GM19372 (cell line): ENCODE measurements around the gene S100A8.

Experiments used
- ATAC-seq: cut with Tn5 transposase; IDR thresholded peaks from one replicate; pipeline ENCODE4 v1.9.1; 2021; ENCODE audit warnings: mild to moderate bottlenecking, low read depth, moderate library complexity; ENCODE audit not compliant: unreplicated experiment

The S100A8 gene

DNA sequence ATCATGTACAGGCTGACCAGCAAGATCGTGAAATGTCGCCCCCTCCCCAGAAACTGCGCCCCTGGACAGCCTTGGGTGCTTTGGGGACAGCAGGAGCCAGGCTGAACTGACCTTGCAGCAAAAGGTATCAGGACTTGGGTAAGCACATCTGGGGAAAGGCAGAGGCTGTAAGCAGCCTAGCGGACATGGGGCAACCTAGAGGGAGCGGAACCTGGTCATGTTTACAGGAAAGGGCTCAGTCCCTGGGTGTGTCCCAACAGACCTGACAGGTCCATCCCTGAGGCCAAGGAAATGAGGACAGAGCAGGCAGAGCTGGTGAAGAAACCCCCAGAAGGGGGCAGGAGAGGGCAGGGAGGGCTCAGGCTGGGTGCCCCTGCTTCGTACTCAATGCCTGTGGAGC, 3.1 kb upstream of the S100A8 start:
- ATAC-seq = no peak

GRCh38 chr1:153392822-153393221, 1.9 kb upstream of the S100A8 start:
- ATAC-seq = no peak

DNA sequence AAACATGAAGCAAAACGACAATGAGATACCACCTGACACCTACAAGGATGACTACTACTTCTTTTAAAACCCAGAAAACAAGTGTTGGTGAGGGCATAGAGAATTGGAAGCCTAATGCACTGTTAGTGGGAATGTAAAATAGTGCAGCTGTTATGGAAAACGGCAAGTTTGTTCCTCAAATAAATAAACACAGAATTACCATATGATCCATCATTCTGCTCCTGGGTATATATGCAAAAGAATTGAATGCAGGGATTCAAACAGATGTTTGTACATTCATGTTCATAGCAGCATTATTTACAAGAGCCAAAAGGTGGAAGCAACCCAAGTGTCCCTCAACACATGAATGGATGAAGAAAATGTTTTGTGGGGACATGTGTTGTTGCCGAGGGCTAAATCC, 1.4 kb upstream of the S100A8 start:
- no peak for ATAC-seq

DNA sequence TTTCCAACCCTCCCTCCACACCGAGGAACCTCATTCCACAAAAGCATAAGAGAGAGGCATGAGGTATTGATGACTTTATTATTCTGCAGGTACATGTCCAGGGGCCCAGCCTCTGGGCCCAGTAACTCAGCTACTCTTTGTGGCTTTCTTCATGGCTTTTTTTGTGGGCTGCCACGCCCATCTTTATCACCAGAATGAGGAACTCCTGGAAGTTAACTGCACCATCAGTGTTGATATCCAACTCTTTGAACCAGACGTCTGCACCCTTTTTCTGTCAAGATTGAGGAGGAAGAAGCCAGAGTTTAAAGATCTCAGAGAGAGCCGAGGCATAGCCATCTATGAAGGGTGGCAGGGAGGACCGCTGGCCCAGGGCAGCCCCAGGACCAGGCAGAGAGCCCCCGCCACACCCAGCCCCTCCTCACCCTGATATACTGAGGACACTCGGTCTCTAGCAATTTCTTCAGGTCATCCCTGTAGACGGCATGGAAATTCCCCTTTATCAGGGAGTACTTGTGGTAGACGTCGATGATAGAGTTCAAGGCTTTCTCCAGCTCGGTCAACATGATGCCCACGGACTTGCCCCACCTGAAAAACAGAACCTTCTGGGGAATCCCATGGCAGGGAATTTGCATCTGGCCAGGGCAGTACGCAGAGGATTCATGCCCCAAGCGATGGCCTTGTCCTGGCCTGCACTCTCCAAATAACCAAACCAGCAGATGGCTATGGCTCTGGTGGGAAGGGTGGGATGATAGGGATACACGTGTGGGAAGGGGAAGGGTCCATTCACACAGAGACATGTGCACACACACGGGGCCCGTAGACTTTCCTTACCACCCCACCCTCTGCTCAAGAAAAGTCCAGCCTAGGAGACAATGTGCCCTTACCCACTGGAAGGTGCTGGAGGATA, 647 bp downstream of the S100A8 start:
- ATAC-seq = no peak

DNA sequence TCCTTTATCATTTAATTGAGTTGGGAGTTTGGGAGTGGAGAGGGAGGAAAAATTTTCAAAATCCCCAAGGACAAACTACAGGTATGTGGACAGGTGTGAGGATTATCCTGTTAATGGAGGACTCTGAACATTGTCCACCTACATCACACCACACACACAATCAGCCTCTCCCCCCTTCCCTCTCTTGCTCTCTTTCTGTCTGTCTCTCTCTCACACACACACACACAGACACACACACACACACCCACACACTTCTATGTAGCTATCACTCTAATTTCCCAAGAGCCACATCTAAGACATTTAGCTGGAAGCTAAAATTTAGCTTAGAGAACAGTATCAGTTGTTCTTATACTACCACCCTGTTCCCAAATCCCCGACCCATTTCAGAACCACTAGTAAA, 1.5 kb downstream of the S100A8 start:
- no peak for ATAC-seq

DNA sequence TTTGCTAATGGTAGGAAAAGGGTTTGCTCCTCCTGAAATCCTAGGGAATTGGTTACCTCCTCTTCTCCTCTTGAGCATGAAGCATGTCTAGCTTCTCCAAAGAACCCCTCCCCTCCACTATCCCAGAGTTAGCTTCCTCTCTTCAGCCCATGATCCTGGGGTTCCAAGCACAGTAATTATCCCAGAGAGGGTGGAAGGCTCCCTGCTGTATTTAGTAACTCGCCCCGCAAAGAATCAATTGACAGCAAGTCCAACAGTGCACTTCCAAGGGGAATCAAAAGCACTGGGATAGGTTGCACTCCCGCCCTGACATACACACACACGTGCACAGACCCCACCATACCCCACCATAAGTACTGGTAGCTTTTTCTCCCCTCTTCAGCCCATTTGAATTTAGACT, 3.1 kb downstream of the S100A8 start:
- ATAC-seq = no peak

- ATAC-seq = no peak
Measured at GRCh38 chr1:153387001-153387400, 3.9 kb downstream of the S100A8 start.

DNA sequence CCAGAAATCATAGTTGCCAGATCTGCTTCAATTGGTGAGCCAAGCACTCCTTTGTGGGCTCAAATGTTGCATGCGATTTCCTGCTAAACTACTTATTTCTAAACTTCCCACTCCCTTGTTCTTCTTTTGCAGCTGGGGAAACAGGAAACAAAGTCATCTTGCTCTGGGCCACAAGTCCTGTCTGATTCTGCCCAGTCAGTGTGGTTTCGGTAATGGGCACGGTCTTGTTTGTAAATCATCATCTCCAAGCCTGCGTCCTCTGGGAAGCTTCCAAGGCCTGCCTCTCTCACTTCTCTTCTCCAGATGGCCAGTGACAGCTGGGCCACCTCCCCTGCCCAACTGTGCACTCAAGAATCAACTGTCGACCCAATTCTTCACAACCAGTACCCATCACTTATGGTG, 4.4 kb downstream of the S100A8 start:
- ATAC-seq = no peak

GRCh38 chr1:153384958-153385580, 5.8 kb downstream of the S100A8 start:
- ATAC-seq = no peak

GRCh38 chr1:153380711-153381110, 10.2 kb downstream of the S100A8 start:
- ATAC-seq = no peak

- ATAC-seq = no peak
Measured at GRCh38 chr1:153379591-153379990, 11.3 kb downstream of the S100A8 start.

DNA sequence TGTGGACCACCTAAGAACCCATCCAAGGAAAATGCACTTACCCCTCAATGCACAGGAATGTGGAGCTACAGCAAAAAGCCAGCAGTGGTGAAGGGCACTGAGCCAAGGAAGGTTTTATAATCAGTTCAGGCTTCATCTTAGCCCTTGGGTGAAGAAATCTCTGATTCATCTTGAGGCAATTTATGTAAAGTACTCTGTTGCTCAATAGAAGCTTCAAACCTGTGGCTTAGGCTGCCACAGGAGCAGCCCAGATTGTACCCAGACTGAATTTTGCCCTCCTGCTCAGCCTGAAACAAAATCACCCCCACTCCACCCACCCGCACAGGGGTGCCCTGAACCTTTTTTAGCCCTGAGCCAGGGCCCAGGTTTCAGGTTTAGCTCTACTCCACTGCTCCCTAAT, 15.4 kb downstream of the S100A8 start, which contains the start of gene S100A12:
TSS of gene S100A12 (minus strand) at position 111 of the 400 bp plus-strand sequence. CDS start 1,029 bp downstream, outside the sequence.
- ATAC-seq = no peak

DNA sequence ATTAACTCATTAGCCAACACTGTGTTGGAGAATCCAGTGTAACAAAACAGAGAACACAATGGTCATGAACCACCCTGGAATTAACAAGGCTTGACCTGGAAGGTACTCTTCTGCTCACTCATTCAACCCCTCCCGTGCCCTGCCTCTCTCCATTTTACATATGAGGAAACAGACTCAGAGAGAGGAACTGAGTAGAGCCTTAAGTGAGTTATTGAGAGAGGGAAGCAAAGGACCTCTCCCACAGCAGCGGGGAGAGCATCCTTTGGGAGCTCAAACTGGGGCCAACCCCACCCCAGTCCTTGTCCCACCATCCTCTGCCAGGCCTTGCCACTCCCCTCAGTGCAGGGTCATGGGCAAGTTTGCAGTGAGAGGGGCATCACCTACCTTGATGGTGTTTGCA, 16.8 kb downstream of the S100A8 start:
- no peak for ATAC-seq

- no peak for ATAC-seq
Measured at GRCh38 chr1:153372571-153372970, 18.3 kb downstream of the S100A8 start.

DNA sequence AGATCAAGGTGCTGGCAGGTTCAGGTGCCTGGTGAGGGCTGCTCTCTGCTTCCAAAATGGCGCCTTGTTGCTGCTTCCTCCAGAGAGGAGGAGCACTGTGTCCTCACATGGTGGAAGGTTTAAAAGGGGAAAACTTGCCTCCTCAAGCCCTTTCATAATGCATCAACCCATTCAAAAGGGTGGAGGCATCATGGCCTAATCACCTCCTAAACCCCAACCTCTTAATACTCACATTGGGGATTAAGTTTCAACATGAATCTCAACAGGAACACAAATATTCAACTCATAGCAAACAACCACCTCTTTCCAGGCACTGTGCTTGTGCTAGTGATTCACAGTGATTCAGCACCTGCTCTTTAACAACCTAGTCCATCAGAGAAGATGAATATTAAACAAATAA, 19.6 kb downstream of the S100A8 start:
- ATAC-seq = no peak

GRCh38 chr1:153370146-153370545, 20.7 kb downstream of the S100A8 start:
- ATAC-seq = no peak

- ATAC-seq = no peak
Measured at GRCh38 chr1:153368495-153368894, 22.4 kb downstream of the S100A8 start.

DNA sequence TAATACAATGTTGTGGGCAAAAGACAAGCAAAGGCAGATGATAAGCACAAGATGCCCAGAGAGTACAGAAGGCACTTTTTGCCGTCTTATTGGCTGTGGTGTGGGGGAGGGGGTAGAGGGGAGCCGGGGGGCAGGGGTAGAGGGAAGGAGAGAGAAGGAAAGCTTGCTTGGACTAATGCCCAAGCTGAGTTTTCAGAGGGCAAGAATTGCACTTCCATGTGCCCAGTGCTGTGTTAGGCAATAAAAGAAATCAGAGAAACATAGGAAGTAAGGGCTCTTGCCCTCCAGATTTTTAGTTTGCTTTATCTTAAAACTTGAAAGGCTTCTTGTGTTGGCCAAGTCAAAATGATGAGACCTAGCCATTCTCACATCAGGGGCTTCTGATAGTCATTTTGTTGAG, 23.8 kb downstream of the S100A8 start:
- ATAC-seq = no peak

DNA sequence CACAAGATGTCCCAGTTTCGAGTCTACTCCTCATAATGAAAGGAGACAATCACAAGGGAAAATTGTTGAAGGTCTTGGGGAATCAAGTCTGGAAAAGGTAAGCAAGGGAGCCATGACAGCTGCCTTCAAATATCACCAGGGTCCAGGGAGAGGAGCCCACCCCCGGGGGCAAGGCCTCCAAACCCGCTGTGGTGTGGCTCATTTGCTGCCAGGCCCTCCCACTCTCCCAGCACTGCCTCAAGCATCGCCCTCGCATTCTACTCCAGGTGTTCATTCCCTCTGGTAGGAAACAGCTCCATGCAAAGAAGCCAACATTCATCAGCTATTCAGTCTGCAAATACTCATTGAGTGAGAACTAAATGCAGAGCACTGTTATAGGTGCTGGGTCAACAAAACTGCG, 24.6 kb downstream of the S100A8 start:
- no peak for ATAC-seq

- no peak for ATAC-seq
Measured at GRCh38 chr1:153365696-153366095, 25.2 kb downstream of the S100A8 start.

DNA sequence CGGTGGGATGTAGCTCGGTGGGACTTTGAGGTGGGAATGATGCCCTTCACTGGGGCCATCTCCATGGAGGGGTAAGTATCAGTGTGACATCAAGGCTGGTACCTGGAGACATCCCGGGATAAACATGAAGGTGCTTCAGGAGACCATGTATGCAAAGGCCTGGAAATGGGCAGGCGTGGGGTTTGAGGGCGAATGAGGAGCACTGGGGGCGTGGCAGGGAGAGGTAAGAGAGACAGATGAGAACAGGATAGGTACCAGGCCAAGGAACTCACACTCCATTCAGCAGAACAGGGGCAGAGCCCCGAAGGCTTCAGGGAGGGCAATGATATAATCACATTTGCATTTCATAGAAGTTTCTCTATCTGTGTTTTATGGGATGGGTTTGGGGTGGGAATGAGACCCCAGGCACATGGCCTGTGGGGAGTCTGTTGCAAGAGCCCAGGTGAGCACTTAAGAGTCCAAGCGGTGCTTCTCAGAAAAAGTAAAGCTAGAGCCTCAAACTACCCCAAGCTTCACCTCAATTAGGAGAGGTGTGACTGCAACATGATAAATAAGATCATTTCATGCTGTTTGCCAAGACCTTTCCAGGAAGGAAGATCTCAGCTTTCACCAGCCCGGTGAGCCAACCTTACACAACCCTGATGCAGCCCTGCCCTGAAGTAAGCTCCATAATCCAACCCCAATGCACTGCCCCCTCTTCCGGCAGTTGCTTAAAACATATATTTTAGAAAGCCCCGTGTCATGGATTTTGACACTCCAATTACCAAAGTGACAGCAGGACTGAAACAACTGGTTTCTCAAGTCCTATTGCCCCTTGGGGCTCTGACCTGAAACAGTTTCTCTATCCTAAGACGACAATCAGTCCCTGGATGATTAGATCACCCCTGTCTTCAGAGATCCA, 25.9 kb downstream of the S100A8 start:
- ATAC-seq = no peak
